Fibroblast of lung (primary cell): ENCODE measurements around the gene ID1. TPM values are rescaled to one million over a fixed set of nuclear protein-coding genes. Genes with fewer than 3 reads are reported as not detected.

Experiments used
- DNase-seq, 2 donors: peaks; one replicate each; pipeline versions ENCODE4 v3.0.0 to v3.0.0-alpha.2; 2010; ENCODE audit warnings: low read depth in 2 of 2
- H2AFZ ChIP-seq: 2 replicates; pipeline ENCODE4 v1.5.1; 2012; ENCODE audit warnings: low read length, control low read depth, inconsistent platforms
- H3K27ac ChIP-seq: 2 replicates; pipeline ENCODE4 v1.5.1; 2011; ENCODE audit warnings: low read length, control low read depth; ENCODE audit not compliant: insufficient read depth
- H3K27me3 ChIP-seq: 2 replicates; pipeline ENCODE4 v1.5.1; 2011; ENCODE audit warnings: mild to moderate bottlenecking, low read length; ENCODE audit not compliant: control insufficient read depth, insufficient read depth
- H3K36me3 ChIP-seq: 2 replicates; pipeline ENCODE4 v1.5.1; 2011; ENCODE audit warnings: low read length; ENCODE audit not compliant: control insufficient read depth, insufficient read depth
- H3K4me1 ChIP-seq: 2 replicates; pipeline ENCODE4 v1.5.1; 2011; ENCODE audit warnings: low read length; ENCODE audit not compliant: control insufficient read depth, insufficient read depth; ENCODE audit errors: extremely low read depth
- H3K4me2 ChIP-seq: 2 replicates; pipeline ENCODE4 v1.5.1; 2011; ENCODE audit warnings: low read length, control low read depth; ENCODE audit not compliant: insufficient read depth; ENCODE audit errors: extremely low read depth
- H3K4me3 ChIP-seq, 4 experiments: fragments of 200-600 bp in 1 of 4; sonication (generic) in 1 of 4; replicated peaks in 1 of 4; 2 replicates each; pipeline ENCODE4 v1.5.1; 2011 to 2016; ENCODE audit warnings: low read length in 4 of 4, low read depth in 3 of 4, mild to moderate bottlenecking in 3 of 4, control low read depth in 2 of 4, inconsistent platforms in 1 of 4, mixed read lengths in 1 of 4; ENCODE audit not compliant: insufficient read depth in 1 of 4; ENCODE audit errors: control extremely low read depth in 1 of 4
- H3K79me2 ChIP-seq: 2 replicates; pipeline ENCODE4 v1.5.1; 2012; ENCODE audit warnings: mild to moderate bottlenecking, low read length, inconsistent platforms; ENCODE audit not compliant: control insufficient read depth, insufficient read depth
- H3K9ac ChIP-seq: 2 replicates; pipeline ENCODE4 v1.5.1; 2011; ENCODE audit warnings: mild to moderate bottlenecking, low read length, control low read depth; ENCODE audit not compliant: insufficient read depth
- H3K9me3 ChIP-seq: 2 replicates; pipeline ENCODE4 v1.5.1; 2012; ENCODE audit warnings: low read depth, low read length; ENCODE audit not compliant: control insufficient read depth, insufficient read depth
- H4K20me1 ChIP-seq: 2 replicates; pipeline ENCODE4 v1.5.1; 2011; ENCODE audit warnings: low read length; ENCODE audit not compliant: control insufficient read depth, insufficient read depth; ENCODE audit errors: extremely low read depth
- EZH2 ChIP-seq: IDR thresholded peaks from 2 replicates; pipeline ENCODE4 v1.5.1; 2012; ENCODE audit warnings: low read length, control low read depth, mild to moderate bottlenecking; ENCODE audit errors: missing control alignments
- polyA plus RNA-seq, 2 donors: library from polyadenylated mRNA; depleted of rRNA in 1 of 2; stranded (reverse) in 1 of 2; unstranded in 1 of 2; fragments of >200 nt; gene quantifications; 2 replicates each; pipeline ENCODE4 v1.2.1, GENCODE V29; 2011 to 2012; ENCODE audit warnings: missing spikeins in 1 of 2
- total RNA-seq: library from RNA; depleted of rRNA; stranded (reverse); fragments of >200 nt; gene quantifications from 2 replicates; pipeline ENCODE4 v1.2.1, GENCODE V29; 2014
- TF ChIP-seq, protein P1 (sequence below), 2 donors: IDR thresholded peaks in 1 of 2; conservative IDR thresholded peaks in 1 of 2; 1 replicate in 1 of 2; 2 replicates in 1 of 2; pipeline ENCODE4 v1.5.1; 2011 to 2012; ENCODE audit warnings: low read length in 2 of 2, control low read depth in 1 of 2, inconsistent platforms in 1 of 2, low read depth in 1 of 2, mild to moderate bottlenecking in 1 of 2

Gene ID1
- total and polyA plus RNA-seq, 2 donors (not counting 1 experiment from before 2014, with no cell fraction given) = 14.5 to 27.4 TPM

DNA sequence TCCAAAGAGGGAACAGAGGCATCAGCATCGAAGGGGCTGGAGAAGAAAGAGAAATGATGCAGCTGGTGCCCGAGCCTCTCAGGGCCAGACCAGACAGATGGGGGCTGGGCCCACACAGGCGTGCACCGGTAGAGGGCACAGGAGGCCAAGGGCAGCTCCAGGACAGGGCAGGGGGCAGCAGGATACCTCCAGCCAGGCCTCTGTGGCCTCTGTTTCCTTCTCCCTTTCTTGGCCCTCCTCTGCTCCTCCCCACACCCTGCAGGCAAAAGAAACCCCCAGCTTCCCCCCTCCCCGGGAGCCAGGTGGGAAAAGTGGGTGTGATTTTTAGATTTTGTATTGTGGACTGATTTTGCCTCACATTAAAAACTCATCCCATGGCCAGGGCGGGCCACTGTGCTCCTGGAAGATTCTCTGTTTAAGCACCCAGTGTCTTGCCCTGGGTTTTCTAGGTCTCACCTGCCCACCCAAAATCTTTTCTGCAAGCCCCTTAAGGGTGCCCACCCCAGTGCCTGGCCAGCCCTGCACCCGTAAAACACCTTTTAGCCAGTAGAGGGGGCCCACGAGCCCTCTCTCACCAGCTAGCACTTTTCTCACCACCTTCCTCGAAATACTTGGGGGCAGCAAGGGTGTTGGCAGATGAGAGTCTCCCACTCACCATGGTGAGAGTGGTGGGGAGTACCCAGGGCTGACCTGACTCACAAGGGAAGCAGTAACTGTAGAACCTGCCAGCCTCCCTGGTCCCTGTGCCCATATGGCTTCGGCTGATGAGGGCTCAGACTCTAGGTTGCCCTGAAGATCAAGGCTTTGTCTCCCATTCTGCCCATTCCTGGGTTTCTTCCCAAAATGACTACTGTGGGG lies 35.7 kb upstream of the ID1 start:
- Histone ChIP-seq H3K36me3 (peaks cover 23% of the 10 kb centered on the region), H3K9me3 (no peaks in the 10 kb centered on the region), H3K79me2 (no peaks in the 10 kb centered on the region), H3K4me2 (no peak overlapping the region), H3K27me3 (no peaks in the 10 kb centered on the region), H3K4me1 (peaks cover 15% of the 10 kb centered on the region), H2AFZ (no peak overlapping the region), H3K9ac (no peak overlapping the region), H3K27ac (peak overlapping the region; percentile 63), H3K4me3 (no peak overlapping the region), H4K20me1 (no peaks in the 10 kb centered on the region)
- DNase-seq = peak; percentile 49 to 55
- TF ChIP-seq EZH2 = no peak
- TF ChIP-seq, protein P1, sequence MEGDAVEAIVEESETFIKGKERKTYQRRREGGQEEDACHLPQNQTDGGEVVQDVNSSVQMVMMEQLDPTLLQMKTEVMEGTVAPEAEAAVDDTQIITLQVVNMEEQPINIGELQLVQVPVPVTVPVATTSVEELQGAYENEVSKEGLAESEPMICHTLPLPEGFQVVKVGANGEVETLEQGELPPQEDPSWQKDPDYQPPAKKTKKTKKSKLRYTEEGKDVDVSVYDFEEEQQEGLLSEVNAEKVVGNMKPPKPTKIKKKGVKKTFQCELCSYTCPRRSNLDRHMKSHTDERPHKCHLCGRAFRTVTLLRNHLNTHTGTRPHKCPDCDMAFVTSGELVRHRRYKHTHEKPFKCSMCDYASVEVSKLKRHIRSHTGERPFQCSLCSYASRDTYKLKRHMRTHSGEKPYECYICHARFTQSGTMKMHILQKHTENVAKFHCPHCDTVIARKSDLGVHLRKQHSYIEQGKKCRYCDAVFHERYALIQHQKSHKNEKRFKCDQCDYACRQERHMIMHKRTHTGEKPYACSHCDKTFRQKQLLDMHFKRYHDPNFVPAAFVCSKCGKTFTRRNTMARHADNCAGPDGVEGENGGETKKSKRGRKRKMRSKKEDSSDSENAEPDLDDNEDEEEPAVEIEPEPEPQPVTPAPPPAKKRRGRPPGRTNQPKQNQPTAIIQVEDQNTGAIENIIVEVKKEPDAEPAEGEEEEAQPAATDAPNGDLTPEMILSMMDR (conservative IDR thresholded peaks at IDR 0.05 in 1 of 2, IDR thresholded peaks at IDR 0.05 in 1 of 2; ENCODE audit: low read depth in 1 of 2, low read length in 2 of 2) = peak; percentile 86 to 88

DNA sequence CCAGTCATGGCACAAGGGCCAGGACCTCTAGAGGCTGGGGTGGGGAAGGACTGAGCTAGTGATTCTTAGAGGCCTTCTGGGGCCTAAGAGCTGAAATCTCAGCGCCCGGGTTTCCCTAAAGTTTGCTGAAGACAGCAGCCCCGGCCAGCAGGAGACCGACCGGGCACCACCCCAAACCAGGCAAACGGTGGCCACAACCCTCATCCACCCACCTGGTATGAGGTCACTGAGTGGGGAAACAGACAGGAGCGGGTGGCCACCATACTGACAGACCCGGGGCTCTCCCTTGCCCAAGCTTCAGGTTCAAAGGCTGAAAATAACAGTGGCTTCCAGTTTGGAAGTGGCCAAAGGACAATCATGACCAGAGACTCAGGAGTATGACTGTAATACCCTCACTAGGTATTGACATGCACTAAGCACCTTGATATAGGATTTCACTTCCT lies 35.0 kb upstream of the ID1 start:
- Histone ChIP-seq H3K36me3 (peaks cover 23% of the 10 kb centered on the region), H3K4me1 (peaks cover 15% of the 10 kb centered on the region), H3K79me2 (no peaks in the 10 kb centered on the region), H3K4me3 (no peak overlapping the region), H4K20me1 (no peaks in the 10 kb centered on the region), H3K9ac (no peak overlapping the region), H3K4me2 (no peak overlapping the region), H2AFZ (no peak overlapping the region), H3K27ac (peak overlapping the region; percentile 63), H3K9me3 (no peaks in the 10 kb centered on the region), H3K27me3 (no peaks in the 10 kb centered on the region)
- no peak for TF ChIP-seq EZH2
- TF ChIP-seq, protein P1 (conservative IDR thresholded peaks at IDR 0.05 in 1 of 2, IDR thresholded peaks at IDR 0.05 in 1 of 2; ENCODE audit: low read depth in 1 of 2, low read length in 2 of 2) = no peak
- DNase-seq = peak in 1 of 2 donors; percentile 20

DNA sequence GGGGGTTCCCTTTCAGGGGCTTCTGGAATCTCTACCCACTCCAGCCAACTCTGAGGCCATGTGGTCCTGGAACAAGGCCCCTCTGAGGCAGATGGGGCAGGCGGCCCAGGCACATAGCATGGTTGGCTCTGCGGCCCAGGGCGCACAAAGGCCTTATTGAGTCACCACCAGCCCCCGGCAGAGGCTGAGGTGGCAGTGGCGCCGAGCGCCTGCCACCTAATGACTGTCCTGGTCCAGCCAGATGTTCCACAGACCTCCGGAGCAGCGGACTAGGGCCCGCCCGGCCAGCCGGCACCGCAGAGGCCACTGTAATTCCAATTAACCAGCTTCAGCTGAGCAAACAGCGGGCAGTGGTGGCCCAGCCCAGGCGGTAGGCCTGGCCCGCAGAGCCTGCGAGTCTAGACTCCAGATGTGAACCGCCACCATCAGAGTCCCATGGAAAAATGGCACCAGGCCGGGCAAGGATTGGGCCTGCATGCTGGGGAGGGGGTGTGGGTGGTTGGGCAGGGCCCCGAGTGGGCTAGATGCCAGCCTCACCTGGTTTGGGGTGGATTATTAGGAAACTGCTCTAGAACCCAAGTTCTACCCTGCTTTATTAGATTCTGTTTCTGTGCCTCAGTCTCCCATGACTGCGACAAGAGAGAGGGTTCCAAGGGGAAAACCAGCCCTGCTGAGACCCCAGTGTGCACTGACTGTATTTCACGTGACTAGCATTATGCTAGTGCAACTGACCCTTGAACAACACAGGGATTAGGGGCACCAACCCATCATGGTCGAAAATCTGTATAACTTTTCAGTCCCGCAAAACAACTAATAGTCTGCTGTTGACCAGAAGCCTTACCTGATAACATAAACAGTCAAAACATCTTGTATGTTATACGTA lies 34.1 kb upstream of the ID1 start:
- no peak for TF ChIP-seq EZH2
- TF ChIP-seq, protein P1 (conservative IDR thresholded peaks at IDR 0.05 in 1 of 2, IDR thresholded peaks at IDR 0.05 in 1 of 2; ENCODE audit: low read depth in 1 of 2, low read length in 2 of 2) = no peak
- peak in 1 of 2 donors; percentile 70 for DNase-seq
- Histone ChIP-seq H4K20me1 (no peaks in the 10 kb centered on the region), H3K27ac (peak overlapping the region; percentile 63), H3K27me3 (no peaks in the 10 kb centered on the region), H3K4me3 (no peak overlapping the region), H3K9ac (peak overlapping the region; percentile 4), H3K4me2 (no peak overlapping the region), H3K36me3 (peaks cover 21% of the 10 kb centered on the region), H3K79me2 (no peaks in the 10 kb centered on the region), H3K9me3 (no peaks in the 10 kb centered on the region), H3K4me1 (peaks cover 15% of the 10 kb centered on the region), H2AFZ (no peak overlapping the region)
